HepG2 (cell line): Measurements from ENCODE around the gene JOSD1. TPM values are rescaled to one million over a fixed set of nuclear protein-coding genes. Genes with fewer than 3 reads are reported as not detected.
A peak's percentile ranks its signal among the peaks of the same experiment; 100 is the strongest.

Experiments used
- CSRNP1 ChIP-seq: sonication (generic); formaldehyde crosslinking; IDR thresholded peaks from 2 replicates; pipeline ENCODE4 v1.8.1; 2023; ENCODE audit warnings: mild to moderate bottlenecking, missing genetic modification reagents
- EHMT2 ChIP-seq: fragments of 200-600 bp; sonication (generic); IDR thresholded peaks from 2 replicates; pipeline ENCODE4 v1.7.0; 2017; ENCODE audit warnings: antibody characterized with exemption, low read depth, low read length, borderline replicate concordance
- ELF3 ChIP-seq: IDR thresholded peaks from 2 replicates; pipeline ENCODE4 v1.6.1; 2016; ENCODE audit warnings: missing genetic modification reagents, missing compliant biosample characterization
- GPBP1L1 ChIP-seq: sonication (generic); formaldehyde crosslinking; IDR thresholded peaks from 2 replicates; pipeline ENCODE4 v1.5.0; 2020; ENCODE audit warnings: mild to moderate bottlenecking, missing genetic modification reagents
- MAF1 ChIP-seq: sonication (generic); formaldehyde crosslinking; IDR thresholded peaks from 2 replicates; pipeline ENCODE4 v1.5.0; 2020; ENCODE audit warnings: missing genetic modification reagents, borderline replicate concordance
- MTA3 ChIP-seq: sonication (generic); formaldehyde crosslinking; IDR thresholded peaks from 2 replicates; pipeline ENCODE4 v1.4.0; 2020; ENCODE audit warnings: missing genetic modification reagents
- MXI1 ChIP-seq: IDR thresholded peaks from 3 replicates; pipeline ENCODE4 v1.6.1; 2012; ENCODE audit warnings: low read depth, low read length, inconsistent platforms, borderline replicate concordance
- MYC ChIP-seq: sonication (generic); formaldehyde crosslinking; IDR thresholded peaks from 2 replicates; pipeline ENCODE4 v1.9.0; 2021; ENCODE audit warnings: missing genetic modification reagents, borderline replicate concordance
- NRL ChIP-seq: sonication (generic); formaldehyde crosslinking; IDR thresholded peaks from 2 replicates; pipeline ENCODE4 v1.5.0; 2020; ENCODE audit warnings: missing genetic modification reagents, mild to moderate bottlenecking, moderate library complexity, borderline replicate concordance
- ONECUT2 ChIP-seq: sonication (generic); formaldehyde crosslinking; IDR thresholded peaks from 2 replicates; pipeline ENCODE4 v1.4.0; 2020; ENCODE audit warnings: missing genetic modification reagents
- PLSCR1 ChIP-seq: sonication (generic); formaldehyde crosslinking; IDR thresholded peaks from 2 replicates; pipeline ENCODE4 v1.5.0; 2020; ENCODE audit warnings: missing genetic modification reagents, mild to moderate bottlenecking, borderline replicate concordance
- PPARG ChIP-seq: conservative IDR thresholded peaks from 2 replicates; pipeline ENCODE4 v1.6.1; 2016; ENCODE audit warnings: missing biosample characterization, missing genetic modification reagents
- PRPF4 ChIP-seq: fragments of 200-400 bp; formaldehyde crosslinking; IDR thresholded peaks from 2 replicates; pipeline ENCODE4 v1.6.1; 2016; ENCODE audit warnings: low read length, low read depth; ENCODE audit not compliant: poor library complexity, severe bottlenecking
- SIX4 ChIP-seq: sonication (generic); formaldehyde crosslinking; IDR thresholded peaks from 2 replicates; pipeline ENCODE4 v1.4.0; 2020; ENCODE audit warnings: missing genetic modification reagents
- TBL1XR1 ChIP-seq: fragments of 150-350 bp; IDR thresholded peaks from 2 replicates; pipeline ENCODE4 v1.6.1; 2014; ENCODE audit warnings: borderline replicate concordance, low read length; ENCODE audit not compliant: partially characterized antibody
- TGIF2 ChIP-seq: IDR thresholded peaks from 2 replicates; pipeline ENCODE4 v1.6.1; 2016; ENCODE audit warnings: control low read depth, missing compliant biosample characterization
- ZBTB1 ChIP-seq: sonication (generic); formaldehyde crosslinking; IDR thresholded peaks from 2 replicates; pipeline ENCODE4 v1.4.0; 2020; ENCODE audit warnings: missing genetic modification reagents, borderline replicate concordance
- ZBTB26 ChIP-seq: IDR thresholded peaks from 2 replicates; pipeline ENCODE4 v1.6.1; 2016; ENCODE audit warnings: missing compliant biosample characterization, missing genetic modification reagents, borderline replicate concordance
- ZNF281 ChIP-seq: sonication (generic); formaldehyde crosslinking; IDR thresholded peaks from 2 replicates; pipeline ENCODE4 v1.4.0; 2020; ENCODE audit warnings: missing genetic modification reagents, borderline replicate concordance
- ZSCAN12 ChIP-seq: sonication (generic); formaldehyde crosslinking; IDR thresholded peaks from 2 replicates; pipeline ENCODE4 v1.9.0; 2021; ENCODE audit warnings: mild to moderate bottlenecking, missing genetic modification reagents
- polyA plus RNA-seq, 8 experiments: library from polyadenylated mRNA; depleted of rRNA in 3 of 8; stranded (reverse) in 7 of 8; unstranded in 1 of 8; fragments of >200 nt; fragmentation: Illumina TruSeq in 4 of 8; extraction: Trizol in 4 of 8; gene quantifications; 2 replicates each; pipeline versions ENCODE4 v1.2.1 to v1.2.3, GENCODE V29; 2011 to 2016; ENCODE audit warnings: low read depth in 4 of 8, missing spikeins in 1 of 8, mixed read lengths in 1 of 8; ENCODE audit not compliant: insufficient read depth in 1 of 8
- total RNA-seq, 5 experiments: library from RNA; depleted of rRNA; stranded (reverse); fragments of >200 nt; fragmentation: Illumina TruSeq; extraction: Trizol; gene quantifications; 2 replicates each; pipeline ENCODE4 v1.2.3, GENCODE V29; 2016; ENCODE audit warnings: low read depth in 1 of 5

JOSD1 gene
- total and polyA plus RNA-seq, 2 of the 13 experiments (the other 11 are each of a cell fraction or from before 2014, with no cell fraction given): 31.7 to 38.4 TPM

- no peak for TF ChIP-seq ZBTB26 (CRISPR knock-in tag)
- TF ChIP-seq PLSCR1 (CRISPR knock-in tag): no peak
- TF ChIP-seq PRPF4: no peak
- no peak for TF ChIP-seq ELF3 (CRISPR knock-in tag)
- TF ChIP-seq MXI1: peak; percentile 60; the same call in 2 of the 3 replicates
- TF ChIP-seq ZSCAN12 (CRISPR knock-in tag): no peak
- no peak for TF ChIP-seq EHMT2
- TF ChIP-seq GPBP1L1 (CRISPR knock-in tag): no peak
- no peak for TF ChIP-seq MAF1
- TF ChIP-seq SIX4: no peak
- no peak for TF ChIP-seq TBL1XR1
- TF ChIP-seq MTA3: no peak
- TF ChIP-seq MYC (CRISPR knock-in tag): peak; percentile 72
- TF ChIP-seq CSRNP1 (CRISPR knock-in tag): no peak
- TF ChIP-seq ZBTB1: no peak
- TF ChIP-seq ONECUT2 (CRISPR knock-in tag): no peak
- no peak for TF ChIP-seq ZNF281 (CRISPR knock-in tag)
- no peak for TF ChIP-seq TGIF2 (CRISPR knock-in tag)
- no peak for TF ChIP-seq NRL
- no peak for TF ChIP-seq PPARG (CRISPR knock-in tag)
These were observed 5.6 kb upstream of the JOSD1 start (continued) for GRCh38 chr22:38706101-38706900.
